GM12875 (cell line): Measurements from ENCODE around the gene NFIA.
"Not testable (repeated sequence)": the region's sequence is repeated elsewhere in the genome, so short reads cannot be mapped to it uniquely, and the experiment has no call there.

Source experiments
- H3K4me3 ChIP-seq: one replicate; pipeline ENCODE4 v1.5.1; 2011; ENCODE audit warnings: low read depth, low read length, control low read depth
- TF ChIP-seq, protein P1 (sequence below): IDR thresholded peaks from 2 replicates; pipeline ENCODE4 v1.5.1; 2011; ENCODE audit warnings: low read depth, mild to moderate bottlenecking, control low read depth, inconsistent platforms, low read length, moderate library complexity, borderline replicate concordance; ENCODE audit not compliant: insufficient read depth

Gene NFIA

GRCh38 chr1:61459345-61459744 is 377.0 kb downstream of the NFIA start:
- H3K4me3 ChIP-seq: no peak overlapping the region
- TF ChIP-seq, protein P1, sequence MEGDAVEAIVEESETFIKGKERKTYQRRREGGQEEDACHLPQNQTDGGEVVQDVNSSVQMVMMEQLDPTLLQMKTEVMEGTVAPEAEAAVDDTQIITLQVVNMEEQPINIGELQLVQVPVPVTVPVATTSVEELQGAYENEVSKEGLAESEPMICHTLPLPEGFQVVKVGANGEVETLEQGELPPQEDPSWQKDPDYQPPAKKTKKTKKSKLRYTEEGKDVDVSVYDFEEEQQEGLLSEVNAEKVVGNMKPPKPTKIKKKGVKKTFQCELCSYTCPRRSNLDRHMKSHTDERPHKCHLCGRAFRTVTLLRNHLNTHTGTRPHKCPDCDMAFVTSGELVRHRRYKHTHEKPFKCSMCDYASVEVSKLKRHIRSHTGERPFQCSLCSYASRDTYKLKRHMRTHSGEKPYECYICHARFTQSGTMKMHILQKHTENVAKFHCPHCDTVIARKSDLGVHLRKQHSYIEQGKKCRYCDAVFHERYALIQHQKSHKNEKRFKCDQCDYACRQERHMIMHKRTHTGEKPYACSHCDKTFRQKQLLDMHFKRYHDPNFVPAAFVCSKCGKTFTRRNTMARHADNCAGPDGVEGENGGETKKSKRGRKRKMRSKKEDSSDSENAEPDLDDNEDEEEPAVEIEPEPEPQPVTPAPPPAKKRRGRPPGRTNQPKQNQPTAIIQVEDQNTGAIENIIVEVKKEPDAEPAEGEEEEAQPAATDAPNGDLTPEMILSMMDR: no peak

GRCh38 chr1:61460191-61460590 is 377.8 kb downstream of the NFIA start:
- TF ChIP-seq, protein P1: no peak
- H3K4me3 ChIP-seq: no peak overlapping the region

GRCh38 chr1:61461406-61462384 is 379.3 kb downstream of the NFIA start:
- TF ChIP-seq, protein P1: no peak
- H3K4me3 ChIP-seq: no peak overlapping the region

GRCh38 chr1:61462628-61463027 is 380.3 kb downstream of the NFIA start:
- H3K4me3 ChIP-seq: no peak overlapping the region
- TF ChIP-seq, protein P1: no peak

- no peak overlapping the region for H3K4me3 ChIP-seq
- TF ChIP-seq, protein P1: no peak
Measured at GRCh38 chr1:61463220-61463619, 380.9 kb downstream of the NFIA start.

DNA sequence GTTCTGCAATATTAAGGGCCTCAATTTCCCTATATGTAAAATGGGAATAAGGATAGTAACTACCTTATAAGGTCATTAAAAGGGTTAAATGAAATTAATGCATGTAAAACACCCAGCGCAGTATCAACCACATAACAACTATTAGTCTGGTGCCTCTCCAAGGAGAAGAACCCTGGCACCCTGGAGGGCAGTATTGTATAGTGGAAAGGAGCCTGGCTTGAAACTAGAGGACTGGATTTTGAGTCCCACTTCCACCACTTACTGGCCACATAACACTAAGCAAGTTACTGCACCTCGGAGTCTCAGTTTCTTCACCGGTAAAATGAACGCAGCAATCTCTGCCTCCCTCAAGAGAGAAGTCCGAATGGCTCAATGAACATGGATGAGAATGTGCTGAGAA is 385.5 kb downstream of the NFIA start:
- H3K4me3 ChIP-seq: not testable (repeated sequence)

- TF ChIP-seq, protein P1: no peak
- no peak overlapping the region for H3K4me3 ChIP-seq
Measured at GRCh38 chr1:61469365-61469764, 387.0 kb downstream of the NFIA start.
